ENCODE data around the gene PLPP2. TPM values are rescaled to one million over a fixed set of nuclear protein-coding genes. Genes with fewer than 3 reads are reported as not detected.

The PLPP2 gene
- total RNA-seq, 3 donors from 2014 or later (not counting 1 experiment from before 2014, with no cell fraction given) = 0.85 to 6.2 (median 1.0) TPM

DNA sequence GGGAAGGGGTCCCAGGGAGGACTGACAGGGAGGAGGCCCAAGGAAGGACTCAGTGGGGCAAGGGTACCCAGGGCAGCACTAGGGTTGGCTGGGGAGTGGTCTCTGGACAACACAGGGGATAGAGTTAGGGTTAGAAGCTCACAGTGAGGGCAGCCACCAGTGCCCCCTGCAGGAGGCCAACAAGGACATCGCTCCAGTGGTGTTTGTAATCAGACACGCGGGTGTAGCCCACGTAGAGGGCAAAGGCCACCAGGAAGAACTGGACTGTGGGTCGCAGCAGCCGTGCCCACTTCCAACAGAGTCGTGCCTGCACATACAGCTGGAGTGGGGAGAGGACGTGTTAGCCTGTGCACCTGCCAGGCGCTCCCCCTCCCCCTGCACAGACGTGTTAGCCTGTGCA lies 9.2 kb downstream of the PLPP2 start:
- ATAC-seq (no peak), DNase-seq (no peak)
- H3K4me3 Mint-ChIP-seq = no peak overlapping the region
- Histone ChIP-seq H3K4me3 (ENCODE audit: low read length) (no peak overlapping the region), H3K4me1 (ENCODE audit: control insufficient read depth, insufficient read depth, low read length) (no peaks in the 10 kb centered on the region), H3K27me3 (ENCODE audit: control insufficient read depth, insufficient read depth, low read length) (peaks cover 2% of the 10 kb centered on the region), H3K36me3 (ENCODE audit: control insufficient read depth, insufficient read depth, low read length) (no peaks in the 10 kb centered on the region), H3K27ac (ENCODE audit: low read length) (no peak overlapping the region), H3K9me3 (ENCODE audit: control insufficient read depth, insufficient read depth, low read length) (no peaks in the 10 kb centered on the region)
- no peaks in the 10 kb centered on the region for H3K36me3 Mint-ChIP-seq
- 87% methylated on average over 10 of the region's 10 CpGs for WGBS (ENCODE audit: insufficient coverage)
- no peaks in the 10 kb centered on the region for H3K9me3 Mint-ChIP-seq
- H3K27me3 Mint-ChIP-seq (ENCODE audit: low read depth in 2 of 2) = peaks cover 6 to 11% of the 10 kb centered on the region in 2 donors
- intact Hi-C loops (cut with micrococcal nuclease) = no loop called here
- no peak overlapping the region for H3K27ac Mint-ChIP-seq
- TF ChIP-seq, protein P1, sequence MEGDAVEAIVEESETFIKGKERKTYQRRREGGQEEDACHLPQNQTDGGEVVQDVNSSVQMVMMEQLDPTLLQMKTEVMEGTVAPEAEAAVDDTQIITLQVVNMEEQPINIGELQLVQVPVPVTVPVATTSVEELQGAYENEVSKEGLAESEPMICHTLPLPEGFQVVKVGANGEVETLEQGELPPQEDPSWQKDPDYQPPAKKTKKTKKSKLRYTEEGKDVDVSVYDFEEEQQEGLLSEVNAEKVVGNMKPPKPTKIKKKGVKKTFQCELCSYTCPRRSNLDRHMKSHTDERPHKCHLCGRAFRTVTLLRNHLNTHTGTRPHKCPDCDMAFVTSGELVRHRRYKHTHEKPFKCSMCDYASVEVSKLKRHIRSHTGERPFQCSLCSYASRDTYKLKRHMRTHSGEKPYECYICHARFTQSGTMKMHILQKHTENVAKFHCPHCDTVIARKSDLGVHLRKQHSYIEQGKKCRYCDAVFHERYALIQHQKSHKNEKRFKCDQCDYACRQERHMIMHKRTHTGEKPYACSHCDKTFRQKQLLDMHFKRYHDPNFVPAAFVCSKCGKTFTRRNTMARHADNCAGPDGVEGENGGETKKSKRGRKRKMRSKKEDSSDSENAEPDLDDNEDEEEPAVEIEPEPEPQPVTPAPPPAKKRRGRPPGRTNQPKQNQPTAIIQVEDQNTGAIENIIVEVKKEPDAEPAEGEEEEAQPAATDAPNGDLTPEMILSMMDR (IDR thresholded peaks at IDR 0.05) = no peak
- no peaks in the 10 kb centered on the region for H3K4me1 Mint-ChIP-seq

DNA sequence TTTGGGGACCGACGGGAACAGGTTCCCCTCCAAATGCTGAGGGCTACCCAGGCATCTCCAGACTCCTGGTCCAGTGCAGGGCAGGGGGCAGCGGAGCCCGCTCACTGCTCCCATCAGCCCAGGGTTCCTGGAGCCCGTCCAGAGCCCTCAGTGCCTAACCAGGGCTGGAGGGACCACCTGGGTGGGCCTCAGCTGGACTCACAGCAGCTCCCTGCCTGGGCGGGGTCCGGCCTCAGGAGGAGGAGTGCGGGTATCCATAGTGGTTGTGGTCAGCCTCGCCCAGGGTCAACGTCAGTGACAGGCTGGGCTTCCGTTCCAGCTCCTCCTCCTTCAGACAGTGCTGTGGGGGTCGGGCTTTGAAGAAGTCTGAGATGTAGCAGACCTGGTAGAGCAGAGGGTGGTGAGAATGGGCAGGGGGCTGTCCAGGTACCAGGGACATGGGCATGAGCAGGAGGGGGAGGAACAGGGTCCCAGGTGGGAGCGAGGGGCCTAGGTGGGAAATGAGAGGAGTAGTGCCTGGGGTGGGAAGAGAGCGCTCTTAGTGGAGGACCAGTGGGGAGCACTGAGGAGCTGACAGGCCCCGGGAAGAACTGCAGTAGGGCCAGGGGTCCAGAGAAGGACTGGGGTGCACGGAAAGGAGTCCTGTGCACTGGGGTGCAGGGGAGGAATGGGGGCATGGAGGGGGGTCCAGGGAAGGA lies 9.9 kb downstream of the PLPP2 start:
- no peaks in the 10 kb centered on the region for H3K4me1 ChIP-seq (ENCODE audit: control insufficient read depth, insufficient read depth, low read length)
- Mint-ChIP-seq H3K27me3 (ENCODE audit: low read depth in 2 of 2) (peaks cover 6 to 11% of the 10 kb centered on the region in 2 donors), H3K9me3 (no peaks in the 10 kb centered on the region), H3K36me3 (no peaks in the 10 kb centered on the region), H3K27ac (no peak overlapping the region), H3K4me1 (no peaks in the 10 kb centered on the region), H3K4me3 (no peak overlapping the region)
- DNase-seq = no peak
- 86% methylated on average over 16 of the region's 16 CpGs for WGBS (ENCODE audit: insufficient coverage)
- H3K9me3 ChIP-seq (ENCODE audit: control insufficient read depth, insufficient read depth, low read length) = no peaks in the 10 kb centered on the region
- intact Hi-C loops (cut with micrococcal nuclease) = no loop called here
- TF ChIP-seq, protein P1 (IDR thresholded peaks at IDR 0.05) = no peak
- no peak for ATAC-seq
- no peak overlapping the region for H3K4me3 ChIP-seq (ENCODE audit: low read length)
- H3K27me3 ChIP-seq (ENCODE audit: control insufficient read depth, insufficient read depth, low read length) = peaks cover 2% of the 10 kb centered on the region
- no peak overlapping the region for H3K27ac ChIP-seq (ENCODE audit: low read length)
- H3K36me3 ChIP-seq (ENCODE audit: control insufficient read depth, insufficient read depth, low read length) = no peaks in the 10 kb centered on the region

DNA sequence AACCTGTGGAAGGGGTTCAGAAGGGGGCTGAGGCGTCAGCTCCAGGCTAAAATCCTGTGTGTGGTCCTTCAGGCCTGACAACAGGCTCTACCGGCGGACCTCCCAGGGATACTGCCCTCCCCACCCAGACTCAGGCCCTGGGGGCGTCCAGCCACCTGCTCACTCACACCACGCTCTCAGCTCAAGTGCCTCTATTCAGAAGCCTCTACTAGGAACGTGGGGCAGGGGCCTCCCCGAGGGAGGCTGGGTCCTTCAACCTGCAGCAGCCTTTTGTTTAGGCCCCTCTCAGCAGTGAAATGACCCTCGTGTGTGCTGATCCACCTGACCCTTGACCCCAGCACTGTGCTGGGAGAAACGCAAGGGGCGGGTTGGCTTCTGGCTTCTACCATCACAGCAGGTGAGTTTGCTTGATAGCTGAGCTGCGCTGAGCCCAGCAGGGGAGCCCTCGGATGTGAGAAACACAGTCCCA lies 10.6 kb downstream of the PLPP2 start:
- no peak overlapping the region for H3K4me3 ChIP-seq (ENCODE audit: low read length)
- DNase-seq (no peak), ATAC-seq (no peak)
- no peaks in the 10 kb centered on the region for H3K9me3 ChIP-seq (ENCODE audit: control insufficient read depth, insufficient read depth, low read length)
- no peak overlapping the region for H3K27ac ChIP-seq (ENCODE audit: low read length)
- Mint-ChIP-seq H3K4me3 (no peak overlapping the region), H3K9me3 (no peaks in the 10 kb centered on the region), H3K27me3 (ENCODE audit: low read depth in 2 of 2) (peaks cover 6 to 11% of the 10 kb centered on the region in 2 donors), H3K4me1 (no peaks in the 10 kb centered on the region), H3K36me3 (no peaks in the 10 kb centered on the region), H3K27ac (no peak overlapping the region)
- TF ChIP-seq, protein P1 (IDR thresholded peaks at IDR 0.05) = no peak
- intact Hi-C loops (cut with micrococcal nuclease) = no loop called here
- 78% methylated on average over 12 of the region's 12 CpGs for WGBS (ENCODE audit: insufficient coverage)
- no peaks in the 10 kb centered on the region for H3K36me3 ChIP-seq (ENCODE audit: control insufficient read depth, insufficient read depth, low read length)
- H3K27me3 ChIP-seq (ENCODE audit: control insufficient read depth, insufficient read depth, low read length) = peaks cover 2% of the 10 kb centered on the region
- H3K4me1 ChIP-seq (ENCODE audit: control insufficient read depth, insufficient read depth, low read length) = no peaks in the 10 kb centered on the region

- no peak overlapping the region for H3K27ac Mint-ChIP-seq
- no peaks in the 10 kb centered on the region for H3K4me1 Mint-ChIP-seq
- Histone ChIP-seq H3K27ac (ENCODE audit: low read length) (no peak overlapping the region), H3K9me3 (ENCODE audit: control insufficient read depth, insufficient read depth, low read length) (no peaks in the 10 kb centered on the region), H3K36me3 (ENCODE audit: control insufficient read depth, insufficient read depth, low read length) (no peaks in the 10 kb centered on the region), H3K27me3 (ENCODE audit: control insufficient read depth, insufficient read depth, low read length) (peaks cover 2% of the 10 kb centered on the region), H3K4me1 (ENCODE audit: control insufficient read depth, insufficient read depth, low read length) (no peaks in the 10 kb centered on the region), H3K4me3 (ENCODE audit: low read length) (no peak overlapping the region)
- no peaks in the 10 kb centered on the region for H3K36me3 Mint-ChIP-seq
- DNase-seq (no peak), ATAC-seq (no peak)
- intact Hi-C loops (cut with micrococcal nuclease) = no loop called here
- H3K9me3 Mint-ChIP-seq = no peaks in the 10 kb centered on the region
- 78% methylated on average over 10 of the region's 10 CpGs for WGBS (ENCODE audit: insufficient coverage)
- peaks cover 13 to 14% of the 10 kb centered on the region in 2 donors for H3K27me3 Mint-ChIP-seq (ENCODE audit: low read depth in 2 of 2)
- TF ChIP-seq, protein P1 (IDR thresholded peaks at IDR 0.05) = no peak
- no peak overlapping the region for H3K4me3 Mint-ChIP-seq
These were observed 11.5 kb downstream of the PLPP2 start for GRCh38 chr19:279656-280055.

All from natural killer cell (primary cell).